ENCODE data around the gene BCL3.

Gene BCL3

GRCh38 chr19:44742330-44743061, 6.0 kb upstream of the BCL3 start:
- no peak for DNase-seq

GRCh38 chr19:44744871-44745332, 3.6 kb upstream of the BCL3 start:
- DNase-seq: no peak

GRCh38 chr19:44745341-44745831, 3.1 kb upstream of the BCL3 start:
- DNase-seq: no peak

- no peak for DNase-seq
Measured at GRCh38 chr19:44745887-44746600, 2.5 kb upstream of the BCL3 start.

- DNase-seq: no peak
Measured at GRCh38 chr19:44746616-44746945, 1.9 kb upstream of the BCL3 start.

- no peak for DNase-seq
Measured at GRCh38 chr19:44746946-44747738, 1.4 kb upstream of the BCL3 start.

GRCh38 chr19:44747739-44748425, 626 bp upstream of the BCL3 start:
- DNase-seq: no peak

GRCh38 chr19:44749292-44749691, 784 bp downstream of the BCL3 start:
- DNase-seq: no peak

- no peak for DNase-seq
Measured at GRCh38 chr19:44749994-44750393, 1.5 kb downstream of the BCL3 start.

GRCh38 chr19:44752123-44752815, 3.8 kb downstream of the BCL3 start:
- no peak for DNase-seq

- DNase-seq: no peak
Measured at GRCh38 chr19:44752816-44753625, 4.5 kb downstream of the BCL3 start.

GRCh38 chr19:44753626-44753931, 5.1 kb downstream of the BCL3 start:
- DNase-seq: no peak

GRCh38 chr19:44753932-44754749, 5.6 kb downstream of the BCL3 start:
- DNase-seq: no peak

- DNase-seq: no peak
Measured at GRCh38 chr19:44754750-44755080, 6.2 kb downstream of the BCL3 start.

GRCh38 chr19:44755219-44755618, 6.7 kb downstream of the BCL3 start:
- DNase-seq: no peak

- DNase-seq: no peak
Measured at GRCh38 chr19:44756089-44756562, 7.6 kb downstream of the BCL3 start.

- no peak for DNase-seq
Measured at GRCh38 chr19:44757057-44757734, 8.7 kb downstream of the BCL3 start.

GRCh38 chr19:44757735-44758505, 9.4 kb downstream of the BCL3 start:
- DNase-seq: no peak

- no peak for DNase-seq
Measured at GRCh38 chr19:44758596-44758995, 10.1 kb downstream of the BCL3 start.
